IMR-90 (cell line): Measurements from ENCODE around the gene EPN1. TPM values are rescaled to one million over a fixed set of nuclear protein-coding genes. Genes with fewer than 3 reads are reported as not detected.

Experiments
- ATAC-seq: fragments of 200-7000 bp; cut with Tn5 transposase; 2 replicates; pipeline ENCODE4 v1.9.1; 2020; ENCODE audit warnings: low read depth, mild to moderate bottlenecking, moderate library complexity
- BruUV-seq: library from RNA; stranded (reverse); fragments of 400-500 nt; replicated peaks from 2 replicates; lab custom pipeline; 2021; lab: Mats Ljungman, UMichigan
- CTCF ChIA-PET: fragments of 300-600 bp; formaldehyde crosslinking; extraction: SDS; loops from one replicate; lab custom pipeline; 2021; ENCODE audit warnings: antibody characterized with exemption; lab: Yijun Ruan, JAX
- POLR2A ChIA-PET: fragments of 300-600 bp; sonication (Branson Sonifier 250); formaldehyde crosslinking; loops from one replicate; lab custom pipeline; 2022; ENCODE audit warnings: antibody characterized with exemption; ENCODE audit not compliant: unreplicated experiment; lab: Charles Lee
- DNase-seq: peaks from one replicate; pipeline ENCODE4 v3.0.0; 2013
- H2AFZ ChIP-seq: replicated peaks from 2 replicates; pipeline ENCODE3; 2013; ENCODE audit warnings: low read length, mild to moderate bottlenecking; ENCODE audit not compliant: poor library complexity
- H2AK5ac ChIP-seq: 2 replicates; pipeline ENCODE4 v1.6.1; 2013; ENCODE audit warnings: low read depth, low read length, inconsistent platforms
- H2AK9ac ChIP-seq: replicated peaks from 2 replicates; pipeline ENCODE3; 2013; ENCODE audit warnings: mild to moderate bottlenecking, low read depth, low read length, moderate library complexity; ENCODE audit not compliant: poor library complexity
- H2BK120ac ChIP-seq: 2 replicates; pipeline ENCODE4 v1.6.1; 2013; ENCODE audit warnings: low read depth, low read length, inconsistent platforms
- H2BK15ac ChIP-seq: 3 replicates; pipeline ENCODE4 v1.6.1; 2013; ENCODE audit warnings: low read depth, low read length, inconsistent platforms
- H2BK20ac ChIP-seq: 2 replicates; pipeline ENCODE4 v1.6.1; 2013; ENCODE audit warnings: low read depth, mild to moderate bottlenecking, inconsistent platforms, low read length, moderate library complexity
- H2BK5ac ChIP-seq: 2 replicates; pipeline ENCODE4 v1.6.1; 2013; ENCODE audit warnings: mild to moderate bottlenecking, low read depth, low read length, inconsistent platforms; ENCODE audit not compliant: poor library complexity, severe bottlenecking
- H3K14ac ChIP-seq: replicated peaks from 2 replicates; pipeline ENCODE4 v1.6.1; 2013; ENCODE audit warnings: low read depth, low read length, inconsistent platforms
- H3K18ac ChIP-seq: 2 replicates; pipeline ENCODE4 v1.6.1; 2013; ENCODE audit warnings: low read depth, low read length, control low read depth
- H3K23ac ChIP-seq: 2 replicates; pipeline ENCODE4 v1.6.1; 2013; ENCODE audit warnings: low read depth, low read length, inconsistent platforms
- H3K27ac ChIP-seq: 2 replicates; pipeline ENCODE4 v1.5.1; 2013; ENCODE audit warnings: mild to moderate bottlenecking, control low read depth, low read length; ENCODE audit not compliant: insufficient read depth
- H3K27me3 ChIP-seq: 2 replicates; pipeline ENCODE4 v1.6.1; 2013; ENCODE audit warnings: low read length; ENCODE audit not compliant: control insufficient read depth, insufficient read depth
- H3K36me3 ChIP-seq: 2 replicates; pipeline ENCODE4 v1.6.1; 2013; ENCODE audit warnings: low read length, mixed read lengths; ENCODE audit not compliant: control insufficient read depth, insufficient read depth
- H3K4ac ChIP-seq: 2 replicates; pipeline ENCODE4 v1.6.1; 2013; ENCODE audit warnings: low read depth, low read length, inconsistent platforms
- H3K4me1 ChIP-seq: 2 replicates; pipeline ENCODE4 v1.6.1; 2013; ENCODE audit warnings: low read length, mixed read lengths; ENCODE audit not compliant: control insufficient read depth, insufficient read depth
- H3K4me2 ChIP-seq: 2 replicates; pipeline ENCODE4 v1.6.1; 2013; ENCODE audit warnings: low read depth, mild to moderate bottlenecking, control low read depth, low read length, moderate library complexity
- H3K4me3 ChIP-seq: 2 replicates; pipeline ENCODE4 v1.5.1; 2013; ENCODE audit warnings: low read depth, mild to moderate bottlenecking, control low read depth, low read length, moderate library complexity; ENCODE audit not compliant: insufficient read depth
- H3K56ac ChIP-seq: 2 replicates; pipeline ENCODE4 v1.6.1; 2013; ENCODE audit warnings: low read length, inconsistent platforms; ENCODE audit not compliant: insufficient read depth; ENCODE audit errors: extremely low read depth
- H3K79me1 ChIP-seq, 2 experiments: 2 replicates each; pipeline ENCODE4 v1.6.1; 2013; ENCODE audit warnings: low read length in 2 of 2, inconsistent platforms in 1 of 2, low read depth in 1 of 2
- H3K9ac ChIP-seq: 2 replicates; pipeline ENCODE4 v1.6.1; 2013; ENCODE audit warnings: low read depth, low read length, control low read depth
- H3K9me1 ChIP-seq: 2 replicates; pipeline ENCODE4 v1.6.1; 2013; ENCODE audit warnings: low read length, inconsistent platforms; ENCODE audit not compliant: insufficient read depth
- H3K9me3 ChIP-seq: 2 replicates; pipeline ENCODE4 v1.6.1; 2013; ENCODE audit warnings: low read length; ENCODE audit not compliant: control insufficient read depth, insufficient read depth
- H4K20me1 ChIP-seq: 2 replicates; pipeline ENCODE4 v1.6.1; 2013; ENCODE audit warnings: low read length, inconsistent platforms; ENCODE audit not compliant: insufficient read depth
- H4K5ac ChIP-seq: 2 replicates; pipeline ENCODE4 v1.6.1; 2013; ENCODE audit warnings: mild to moderate bottlenecking, low read depth, low read length, control low read depth
- H4K8ac ChIP-seq, 2 experiments: 2 replicates each; pipeline ENCODE4 v1.6.1; 2013; ENCODE audit warnings: low read depth in 2 of 2, low read length in 2 of 2, control low read depth in 1 of 2, inconsistent platforms in 1 of 2
- H4K91ac ChIP-seq: 2 replicates; pipeline ENCODE4 v1.6.1; 2013; ENCODE audit warnings: low read depth, low read length, inconsistent platforms; ENCODE audit not compliant: insufficient read depth
- CEBPB ChIP-seq: IDR thresholded peaks from 2 replicates; pipeline ENCODE4 v1.6.1; 2012; ENCODE audit warnings: low read depth, low read length, improper control_type of control experiment
- CHD1 ChIP-seq: IDR thresholded peaks from 2 replicates; pipeline ENCODE4 v1.6.1; 2012; ENCODE audit warnings: low read depth, low read length, improper control_type of control experiment
- FOS ChIP-seq: fragments of 150-350 bp; IDR thresholded peaks from 2 replicates; pipeline ENCODE4 v1.6.1; 2016; ENCODE audit warnings: low read depth, low read length
- MAFK ChIP-seq: IDR thresholded peaks from 2 replicates; pipeline ENCODE4 v1.6.1; 2012; ENCODE audit warnings: low read depth, low read length, improper control_type of control experiment
- MAZ ChIP-seq: IDR thresholded peaks from 2 replicates; pipeline ENCODE4 v1.6.1; 2012; ENCODE audit warnings: low read depth, mild to moderate bottlenecking, low read length, improper control_type of control experiment, moderate library complexity, borderline replicate concordance
- MXI1 ChIP-seq: IDR thresholded peaks from 2 replicates; pipeline ENCODE4 v1.6.1; 2012; ENCODE audit warnings: low read depth, mild to moderate bottlenecking, low read length, moderate library complexity, borderline replicate concordance
- NFE2L2 ChIP-seq: fragments of 150-350 bp; IDR thresholded peaks from 2 replicates; pipeline ENCODE4 v1.6.1; 2016; ENCODE audit warnings: low read depth, mild to moderate bottlenecking, low read length
- POLR2A ChIP-seq: IDR thresholded peaks from 2 replicates; pipeline ENCODE4 v1.6.1; 2012; ENCODE audit warnings: mild to moderate bottlenecking, low read depth, low read length
- RAD21 ChIP-seq: IDR thresholded peaks from 2 replicates; pipeline ENCODE4 v1.6.1; 2012; ENCODE audit warnings: low read length, improper control_type of control experiment
- RCOR1 ChIP-seq: IDR thresholded peaks from 2 replicates; pipeline ENCODE4 v1.6.1; 2012; ENCODE audit warnings: mild to moderate bottlenecking, low read length, improper control_type of control experiment; ENCODE audit not compliant: insufficient replicate concordance
- WGBS, 2 experiments: methylation state at CpG; one replicate each; pipeline versions ENCODE4 v1.1.5 to v1.1.7; 2013; ENCODE audit warnings: missing lambda C conversion rate in 2 of 2; ENCODE audit not compliant: insufficient read length in 1 of 2; ENCODE audit errors: extremely low coverage in 2 of 2; 5-methylcytosine and 5-hydroxymethylcytosine counted together
- dilution Hi-C: fragments of 300-500 bp; cut with HindIII; formaldehyde crosslinking; loops from one replicate; pipeline ENCODE4 v1.14.3; 2018; ENCODE audit warnings: low sequenced_read_pairs; ENCODE audit not compliant: unreplicated experiment
- in situ Hi-C: fragments of 300-500 bp; cut with MboI; formaldehyde crosslinking; loops from 3 replicates; pipeline ENCODE4 v1.14.3; 2019; ENCODE audit warnings: low sequenced_read_pairs, inconsistent platforms, mixed read lengths
- intact Hi-C: fragments of 100-400 bp; cut with micrococcal nuclease; formaldehyde crosslinking; loops from 2 replicates; pipeline ENCODE4 v1.10.0; 2022
- polyA plus RNA-seq, 3 experiments: library from polyadenylated mRNA; depleted of rRNA; stranded (reverse); fragments of >200 nt; gene quantifications; 2 replicates each; pipeline ENCODE4 v1.2.3, GENCODE V29; 2012; ENCODE audit warnings: low replicate concordance in 1 of 3
- total RNA-seq: library from RNA; depleted of rRNA; stranded (reverse); fragments of >200 nt; gene quantifications from 2 replicates; pipeline ENCODE4 v1.2.3, GENCODE V29; 2012
- TF ChIP-seq, protein P1 (sequence below): conservative IDR thresholded peaks from 2 replicates; pipeline ENCODE4 v1.5.1; 2012; ENCODE audit warnings: mild to moderate bottlenecking, low read depth, low read length, improper control_type of control experiment

EPN1 gene
- total and polyA plus RNA-seq, 2 of the 4 experiments (the other 2 are of a cell fraction), result 19.0 to 122 TPM

GRCh38 chr19:55646889-55647731 is 27.9 kb upstream of the EPN1 start:
- Histone ChIP-seq H4K5ac (peak overlapping the region; percentile 31), H3K4me1 (peaks cover 14% of the 10 kb centered on the region), H3K18ac (no peak overlapping the region), H4K8ac (peak overlapping the region; percentile 87 to 100; a peak in 3 of 4 replicates), H2BK15ac (no peak overlapping the region), H3K56ac (no peak overlapping the region; the same call in 1 of the 2 replicates), H3K36me3 (peaks cover 17% of the 10 kb centered on the region), H2AK9ac (peak overlapping the region; percentile 97), H3K27ac (peak overlapping the region; percentile 21), H3K4ac (peak overlapping the region; percentile 84), H3K4me2 (peak overlapping the region; percentile 71), H3K79me1 (peaks cover 22 to 56% of the 10 kb centered on the region in 2 experiments), H3K9ac (peak overlapping the region; percentile 44), H2AK5ac (peak overlapping the region; percentile 43), H2BK120ac (no peak overlapping the region), H3K23ac (no peak overlapping the region; the same call in 1 of the 2 replicates), H2AFZ (peak overlapping the region; percentile 95), H3K14ac (no peak overlapping the region), H2BK20ac (no peak overlapping the region), H3K27me3 (no peaks in the 10 kb centered on the region), H3K4me3 (peak overlapping the region; percentile 86), H2BK5ac (no peak overlapping the region), H3K9me1 (no peaks in the 10 kb centered on the region), H3K9me3 (no peaks in the 10 kb centered on the region), H4K91ac (peak overlapping the region; percentile 78; the same call in 1 of the 2 replicates), H4K20me1 (no peaks in the 10 kb centered on the region)
- intact Hi-C loops, result no loop called here
- DNase-seq, result no peak
- no TSS peak for BruUV-seq
- no peak for ATAC-seq
- WGBS, 2 experiments, result 100% methylated on average over 2 of the region's 14 CpGs; no CpG with 5 or more reads in 1 of the 2 experiments
- dilution Hi-C loops, result no loop called here
- in situ Hi-C loops, result loop anchor here (25.0 kb wide), 2 partner anchors 360 to 535 kb away; partner anchors contain the start of genes BRSK1, HSPBP1 and PPP1R12C
- ChIA-PET CTCF (interaction anchor here (1.1 kb wide), 1 partner anchor 14 kb away, joined by 6 read pairs; no protein-coding TSS in a partner anchor), POLR2A (no interaction called here)
- TF ChIP-seq CEBPB (no peak), RCOR1 (no peak), MAFK (no peak), POLR2A (no peak), CHD1 (no peak), MXI1 (no peak), MAZ (no peak), RAD21 (no peak), NFE2L2 (no peak), FOS (no peak)
- TF ChIP-seq, protein P1, sequence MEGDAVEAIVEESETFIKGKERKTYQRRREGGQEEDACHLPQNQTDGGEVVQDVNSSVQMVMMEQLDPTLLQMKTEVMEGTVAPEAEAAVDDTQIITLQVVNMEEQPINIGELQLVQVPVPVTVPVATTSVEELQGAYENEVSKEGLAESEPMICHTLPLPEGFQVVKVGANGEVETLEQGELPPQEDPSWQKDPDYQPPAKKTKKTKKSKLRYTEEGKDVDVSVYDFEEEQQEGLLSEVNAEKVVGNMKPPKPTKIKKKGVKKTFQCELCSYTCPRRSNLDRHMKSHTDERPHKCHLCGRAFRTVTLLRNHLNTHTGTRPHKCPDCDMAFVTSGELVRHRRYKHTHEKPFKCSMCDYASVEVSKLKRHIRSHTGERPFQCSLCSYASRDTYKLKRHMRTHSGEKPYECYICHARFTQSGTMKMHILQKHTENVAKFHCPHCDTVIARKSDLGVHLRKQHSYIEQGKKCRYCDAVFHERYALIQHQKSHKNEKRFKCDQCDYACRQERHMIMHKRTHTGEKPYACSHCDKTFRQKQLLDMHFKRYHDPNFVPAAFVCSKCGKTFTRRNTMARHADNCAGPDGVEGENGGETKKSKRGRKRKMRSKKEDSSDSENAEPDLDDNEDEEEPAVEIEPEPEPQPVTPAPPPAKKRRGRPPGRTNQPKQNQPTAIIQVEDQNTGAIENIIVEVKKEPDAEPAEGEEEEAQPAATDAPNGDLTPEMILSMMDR, result no peak
